Activated CD8-positive, alpha-beta memory T cell treated with anti-CD3 and anti-CD28 coated beads, Interleukin-2, amount 50 U/mL, for 48 hours (primary cell): ENCODE measurements around the gene ROMO1.
"Not testable (repeated sequence)": the region's sequence is repeated elsewhere in the genome, so short reads cannot be mapped to it uniquely, and the experiment has no call there.

Experiments used
- DNase-seq: peaks from one replicate; pipeline ENCODE4 v3.0.0-alpha.2; 2020

Gene ROMO1

GRCh38 chr20:35711588-35712209, 12.5 kb downstream of the ROMO1 start:
- no peak for DNase-seq

GRCh38 chr20:35713120-35713519, 13.9 kb downstream of the ROMO1 start:
- not testable (repeated sequence) for DNase-seq

- DNase-seq: no peak
These were observed 14.9 kb downstream of the ROMO1 start for GRCh38 chr20:35714127-35714526.

GRCh38 chr20:35715652-35716051, 16.4 kb downstream of the ROMO1 start:
- no peak for DNase-seq

- DNase-seq: no peak
These were observed 17.1 kb downstream of the ROMO1 start for GRCh38 chr20:35716330-35716729.

GRCh38 chr20:35718321-35718720, 19.1 kb downstream of the ROMO1 start:
- DNase-seq: not testable (repeated sequence)

GRCh38 chr20:35718972-35719635, 19.9 kb downstream of the ROMO1 start:
- DNase-seq: no peak

- DNase-seq: no peak
These were observed 20.5 kb downstream of the ROMO1 start for GRCh38 chr20:35719717-35720116.

- no peak for DNase-seq
These were observed 21.2 kb downstream of the ROMO1 start for GRCh38 chr20:35720165-35721123.

- DNase-seq: no peak
These were observed 22.0 kb downstream of the ROMO1 start for GRCh38 chr20:35721219-35721618.

GRCh38 chr20:35721621-35722020, 22.4 kb downstream of the ROMO1 start:
- no peak for DNase-seq

GRCh38 chr20:35723275-35723639, 24.1 kb downstream of the ROMO1 start:
- DNase-seq: not testable (repeated sequence)

- DNase-seq: not testable (repeated sequence)
These were observed 24.6 kb downstream of the ROMO1 start for GRCh38 chr20:35723652-35724320.

GRCh38 chr20:35724321-35725230, 25.4 kb downstream of the ROMO1 start:
- no peak for DNase-seq

- no peak for DNase-seq
These were observed 27.9 kb downstream of the ROMO1 start for GRCh38 chr20:35726842-35727711.

- no peak for DNase-seq
These were observed 30.1 kb downstream of the ROMO1 start for GRCh38 chr20:35729283-35729807.

- DNase-seq: no peak
These were observed 30.8 kb downstream of the ROMO1 start for GRCh38 chr20:35729836-35730582.

GRCh38 chr20:35730583-35731468, 31.6 kb downstream of the ROMO1 start:
- DNase-seq: no peak

GRCh38 chr20:35731469-35731788, 32.2 kb downstream of the ROMO1 start:
- no peak for DNase-seq
